SU-DHL-6 (cell line): Measurements from ENCODE around the gene LYVE1.

Experiments
- H2AFZ ChIP-seq: fragments of 200-600 bp; sonication (generic); 2 replicates; pipeline ENCODE4 v1.6.1; 2014; ENCODE audit warnings: low read depth, mild to moderate bottlenecking, moderate library complexity, mixed read lengths, antibody characterized with exemption, low read length; ENCODE audit not compliant: severe bottlenecking
- H3F3A ChIP-seq: fragments of 200-600 bp; shearing (Covaris generic); 2 replicates; pipeline ENCODE4 v1.6.0; 2016; ENCODE audit warnings: antibody characterized with exemption, mild to moderate bottlenecking; ENCODE audit not compliant: insufficient read depth
- H3K27ac ChIP-seq: fragments of 200-600 bp; sonication (generic); 2 replicates; pipeline ENCODE4 v1.5.1; 2016; ENCODE audit warnings: low read depth, mild to moderate bottlenecking, low read length, moderate library complexity, mixed read lengths
- H3K27me3 ChIP-seq: fragments of 200-600 bp; sonication (generic), shearing (Covaris generic); 2 replicates; pipeline ENCODE4 v1.6.0; 2014; ENCODE audit warnings: mild to moderate bottlenecking, low read length
- H3K36me3 ChIP-seq: fragments of 200-600 bp; sonication (generic); 2 replicates; pipeline ENCODE4 v1.6.1; 2014; ENCODE audit warnings: mild to moderate bottlenecking, low read length, mixed read lengths
- H3K4me2 ChIP-seq: fragments of 300-600, 200-600 bp; shearing (Covaris generic), sonication (generic); 2 replicates; pipeline ENCODE4 v1.6.0; 2014; ENCODE audit warnings: low read length, low read depth, mild to moderate bottlenecking; ENCODE audit not compliant: poor library complexity, severe bottlenecking
- H3K4me3 ChIP-seq: fragments of 200-600 bp; sonication (generic); 2 replicates; pipeline ENCODE4 v1.5.1; 2014; ENCODE audit warnings: antibody characterized with exemption, low read length, mild to moderate bottlenecking, mixed read lengths; ENCODE audit not compliant: insufficient read depth, poor library complexity, severe bottlenecking
- H3K79me2 ChIP-seq: fragments of 200-600 bp; sonication (generic); 2 replicates; pipeline ENCODE4 v1.6.1; 2014; ENCODE audit warnings: mild to moderate bottlenecking, low read length, moderate library complexity; ENCODE audit not compliant: insufficient read depth
- H3K9ac ChIP-seq: fragments of 200-600 bp; sonication (generic); 2 replicates; pipeline ENCODE4 v1.7.0; 2014; ENCODE audit warnings: mild to moderate bottlenecking, low read length
- H3K9me2 ChIP-seq: fragments of 200-600 bp; sonication (generic); replicated peaks from 2 replicates; pipeline ENCODE4 v1.6.1; 2014; ENCODE audit warnings: low read length; ENCODE audit not compliant: insufficient read depth
- H3K9me3 ChIP-seq: fragments of 200-600 bp; sonication (generic); 2 replicates; pipeline ENCODE4 v1.6.1; 2014; ENCODE audit warnings: low read length, mixed read lengths; ENCODE audit not compliant: insufficient read depth
- H4K20me1 ChIP-seq: fragments of 200-600 bp; sonication (generic); 2 replicates; pipeline ENCODE4 v1.6.1; 2014; ENCODE audit warnings: low read depth, mild to moderate bottlenecking, antibody characterized with exemption, low read length, moderate library complexity, mixed read lengths
- EZH2phosphoT487 ChIP-seq: fragments of 200-600 bp; sonication (generic), shearing (Covaris generic); conservative IDR thresholded peaks from 2 replicates; pipeline ENCODE4 v1.6.1; 2018; ENCODE audit warnings: mild to moderate bottlenecking, antibody characterized with exemption, low read length, moderate library complexity, mixed read lengths
- TF ChIP-seq, protein P1 (sequence below): fragments of 200-600 bp; sonication (generic); IDR thresholded peaks from one replicate; pipeline ENCODE4 v1.5.1; 2017; ENCODE audit warnings: antibody characterized with exemption, mild to moderate bottlenecking, low read length, moderate library complexity; ENCODE audit not compliant: insufficient read depth, poor library complexity, severe bottlenecking

Gene LYVE1

DNA sequence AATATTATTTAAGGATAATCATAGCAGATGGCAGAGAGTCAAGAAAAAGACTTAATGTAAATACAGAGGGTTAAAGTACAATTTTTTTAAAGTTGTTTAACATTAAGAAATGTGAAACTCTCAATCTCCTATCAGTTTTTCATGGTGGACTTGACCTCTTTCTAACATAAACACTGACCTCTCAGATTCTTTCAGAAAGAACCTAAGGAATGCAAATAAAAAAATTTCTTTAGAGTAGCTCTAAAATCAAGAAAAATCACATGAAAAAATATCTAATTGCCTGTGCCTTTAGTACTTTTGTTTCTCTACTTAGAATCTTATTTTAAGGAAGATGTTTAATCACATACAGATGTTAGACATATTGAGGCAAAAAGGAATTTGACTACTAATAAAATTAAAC lies 40.3 kb downstream of the LYVE1 start:
- Histone ChIP-seq H3K9me2 (no peaks in the 10 kb centered on the region), H4K20me1 (no peaks in the 10 kb centered on the region), H3K27ac (no peak overlapping the region), H3K79me2 (no peaks in the 10 kb centered on the region), H2AFZ (no peak overlapping the region), H3K27me3 (no peaks in the 10 kb centered on the region), H3K4me2 (no peak overlapping the region), H3K9ac (no peak overlapping the region), H3F3A (no peaks in the 10 kb centered on the region), H3K4me3 (no peak overlapping the region), H3K9me3 (no peaks in the 10 kb centered on the region), H3K36me3 (peaks cover 7% of the 10 kb centered on the region; the same call in 1 of the 2 replicates)
- TF ChIP-seq, protein P1, sequence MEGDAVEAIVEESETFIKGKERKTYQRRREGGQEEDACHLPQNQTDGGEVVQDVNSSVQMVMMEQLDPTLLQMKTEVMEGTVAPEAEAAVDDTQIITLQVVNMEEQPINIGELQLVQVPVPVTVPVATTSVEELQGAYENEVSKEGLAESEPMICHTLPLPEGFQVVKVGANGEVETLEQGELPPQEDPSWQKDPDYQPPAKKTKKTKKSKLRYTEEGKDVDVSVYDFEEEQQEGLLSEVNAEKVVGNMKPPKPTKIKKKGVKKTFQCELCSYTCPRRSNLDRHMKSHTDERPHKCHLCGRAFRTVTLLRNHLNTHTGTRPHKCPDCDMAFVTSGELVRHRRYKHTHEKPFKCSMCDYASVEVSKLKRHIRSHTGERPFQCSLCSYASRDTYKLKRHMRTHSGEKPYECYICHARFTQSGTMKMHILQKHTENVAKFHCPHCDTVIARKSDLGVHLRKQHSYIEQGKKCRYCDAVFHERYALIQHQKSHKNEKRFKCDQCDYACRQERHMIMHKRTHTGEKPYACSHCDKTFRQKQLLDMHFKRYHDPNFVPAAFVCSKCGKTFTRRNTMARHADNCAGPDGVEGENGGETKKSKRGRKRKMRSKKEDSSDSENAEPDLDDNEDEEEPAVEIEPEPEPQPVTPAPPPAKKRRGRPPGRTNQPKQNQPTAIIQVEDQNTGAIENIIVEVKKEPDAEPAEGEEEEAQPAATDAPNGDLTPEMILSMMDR, result no peak
- TF ChIP-seq EZH2phosphoT487, result no peak

DNA sequence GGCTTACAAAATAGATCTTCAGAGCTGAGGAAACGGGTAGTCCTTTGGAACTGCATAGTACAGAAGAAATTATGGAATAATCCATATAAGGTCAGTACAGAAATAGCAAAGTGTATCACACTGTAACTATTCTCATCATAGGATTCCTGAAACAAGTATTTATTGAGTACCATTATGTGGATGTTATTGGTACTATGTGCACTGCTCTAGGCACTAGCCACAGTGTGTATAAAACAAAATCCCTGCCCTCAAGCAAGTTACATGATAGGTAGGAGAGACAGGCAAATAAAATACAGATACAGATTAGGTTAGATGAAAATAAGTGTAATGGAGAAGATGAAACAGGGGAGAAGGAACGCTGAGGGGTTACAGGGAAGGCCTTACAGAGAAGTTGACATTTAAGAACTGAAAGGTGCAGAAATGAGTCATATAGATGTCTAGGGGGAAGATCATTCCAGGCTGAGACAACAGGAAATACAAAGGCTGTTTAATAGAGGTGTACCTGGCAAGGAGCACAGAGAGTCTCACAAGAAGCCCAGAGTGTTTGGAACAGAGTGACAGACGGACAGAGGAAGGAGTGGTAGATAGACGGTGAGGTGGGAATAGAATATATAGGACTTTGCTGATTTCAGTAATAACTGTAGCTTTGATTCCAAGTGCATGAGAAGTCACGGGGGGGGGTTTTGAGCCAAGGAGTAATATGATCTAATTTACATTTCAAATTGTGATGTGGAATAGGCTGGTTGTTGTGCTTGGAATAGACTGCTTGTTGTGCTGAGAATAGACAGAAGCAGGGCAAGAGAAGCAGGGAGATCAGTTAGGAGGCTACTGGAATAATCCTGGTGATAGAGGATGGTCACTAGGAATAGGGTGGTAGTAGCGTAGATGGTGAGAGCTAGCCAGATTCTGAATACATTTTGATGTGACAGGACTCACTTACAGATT lies 41.2 kb downstream of the LYVE1 start:
- Histone ChIP-seq H2AFZ (no peak overlapping the region), H3F3A (no peaks in the 10 kb centered on the region), H3K27ac (no peak overlapping the region), H3K4me3 (no peak overlapping the region), H3K36me3 (peaks cover 7% of the 10 kb centered on the region; the same call in 1 of the 2 replicates), H3K79me2 (no peaks in the 10 kb centered on the region), H3K27me3 (no peaks in the 10 kb centered on the region), H3K9me3 (no peaks in the 10 kb centered on the region), H3K4me2 (no peak overlapping the region), H4K20me1 (no peaks in the 10 kb centered on the region), H3K9ac (no peak overlapping the region), H3K9me2 (no peaks in the 10 kb centered on the region)
- TF ChIP-seq EZH2phosphoT487, result no peak
- TF ChIP-seq, protein P1, result no peak

DNA sequence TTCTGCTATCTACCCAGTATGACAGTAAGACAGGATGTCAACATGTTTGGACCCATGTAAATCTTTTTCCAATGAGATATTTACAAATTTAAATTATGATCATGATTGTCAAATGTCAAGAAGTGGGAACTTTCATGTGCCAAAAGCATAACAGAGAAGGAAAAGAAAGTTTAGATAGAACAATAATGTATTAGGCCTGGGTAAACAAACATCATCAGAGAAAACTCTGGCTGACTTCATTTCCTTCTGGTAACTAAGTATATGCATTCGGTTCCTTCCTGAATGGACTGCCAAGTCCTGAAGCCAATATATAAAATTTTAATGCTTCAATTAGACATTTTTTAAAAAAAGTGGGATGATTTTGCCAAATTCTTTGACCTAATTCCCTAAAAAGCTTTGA lies 44.0 kb downstream of the LYVE1 start:
- Histone ChIP-seq H3K4me2 (no peak overlapping the region), H3K36me3 (0 out of 2 replicates have a peak, but pooled peaks cover 3% of the 10 kb centered on the region), H3K9ac (no peak overlapping the region), H3K27me3 (no peaks in the 10 kb centered on the region), H3K4me3 (no peak overlapping the region), H2AFZ (no peak overlapping the region), H3K79me2 (no peaks in the 10 kb centered on the region), H3K9me2 (no peaks in the 10 kb centered on the region), H3K27ac (no peak overlapping the region), H3K9me3 (no peaks in the 10 kb centered on the region), H4K20me1 (no peaks in the 10 kb centered on the region), H3F3A (no peaks in the 10 kb centered on the region)
- TF ChIP-seq EZH2phosphoT487, result no peak
- TF ChIP-seq, protein P1, result no peak
